ENCODE measurements around the gene MFSD2A. TPM values are rescaled to one million over a fixed set of nuclear protein-coding genes. Genes with fewer than 3 reads are reported as not detected.

The MFSD2A gene
- total RNA-seq, 1 experiment from 2014 or later = 8.0 TPM

DNA sequence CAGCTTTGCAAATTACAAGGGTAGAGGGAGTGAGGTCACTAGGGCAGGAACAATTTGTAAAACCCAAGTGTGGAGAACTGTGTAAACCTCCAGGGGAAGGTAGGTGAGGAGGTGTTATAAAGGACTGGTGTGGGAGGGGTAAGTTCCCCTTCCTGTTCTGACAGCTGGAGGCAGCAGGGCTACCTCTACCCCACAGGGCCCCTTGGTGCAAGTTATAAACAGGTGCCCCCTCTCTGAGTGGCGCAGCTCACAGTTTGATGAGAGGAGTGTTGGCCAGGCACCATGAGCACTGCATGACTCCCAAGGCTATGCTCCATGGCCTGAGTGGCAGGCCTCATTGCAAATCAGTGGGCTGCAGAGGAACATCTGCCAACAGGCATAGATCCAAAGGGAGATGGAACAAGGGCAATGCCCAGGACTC, 41.0 kb downstream of the MFSD2A start:
- ATAC-seq (no peak), DNase-seq (ENCODE audit: low read depth, low spot score) (no peak)
- H3K27ac ChIP-seq (ENCODE audit: low read depth, low read length) = no peak overlapping the region
- no peak overlapping the region for H3K4me2 ChIP-seq (ENCODE audit: low read length)
- no peaks in the 10 kb centered on the region for H3K4me1 ChIP-seq (ENCODE audit: control insufficient read depth in 1 of 2, insufficient read depth in 2 of 2, low read length in 2 of 2)
- POLR2A ChIA-PET = no interaction called here
- BruUV-seq (replicated peaks) = no TSS peak
- no peak overlapping the region for H2AFZ ChIP-seq (ENCODE audit: low read depth, low read length, poor library complexity, severe bottlenecking)
- H3K9me2 ChIP-seq (ENCODE audit: insufficient read depth) = no peaks in the 10 kb centered on the region
- no peak overlapping the region for H3K4me3 ChIP-seq (replicated peaks in 1 of 2; ENCODE audit: low read depth in 1 of 2, low read length in 2 of 2)
- H3K9ac ChIP-seq (ENCODE audit: low read length) = no peak overlapping the region
- no peaks in the 10 kb centered on the region for H3K27me3 ChIP-seq (ENCODE audit: insufficient read depth, low read length)
- H3K79me2 ChIP-seq (ENCODE audit: insufficient read depth, low read length) = no peaks in the 10 kb centered on the region
- H4K20me1 ChIP-seq (ENCODE audit: insufficient read depth) = no peaks in the 10 kb centered on the region
- RAD21 ChIA-PET (ENCODE audit: low non-redundant PET in 1 of 2, low total read pairs in 2 of 2, uncharacterized antibody in 2 of 2, unreplicated experiment in 2 of 2) = no interaction called here
- H3K36me3 ChIP-seq (ENCODE audit: control insufficient read depth in 1 of 2, insufficient read depth in 2 of 2, low read length in 2 of 2) = no peaks in the 10 kb centered on the region
- CTCF ChIA-PET = no interaction called here
- intact Hi-C loops (cut with micrococcal nuclease) = no loop called here
- H3K9me3 ChIP-seq (ENCODE audit: control insufficient read depth in 1 of 2, insufficient read depth in 1 of 2, low read depth in 1 of 2, low read length in 2 of 2) = no peaks in the 10 kb centered on the region
- TF ChIP-seq ZFX (IDR thresholded peaks at IDR 0.05) (0 out of 2 replicates have a peak, but pooled peaks have one; percentile 6), ZNF274 (IDR thresholded peaks at IDR 0.05; ENCODE audit: low read depth, low read length) (no peak)

DNA sequence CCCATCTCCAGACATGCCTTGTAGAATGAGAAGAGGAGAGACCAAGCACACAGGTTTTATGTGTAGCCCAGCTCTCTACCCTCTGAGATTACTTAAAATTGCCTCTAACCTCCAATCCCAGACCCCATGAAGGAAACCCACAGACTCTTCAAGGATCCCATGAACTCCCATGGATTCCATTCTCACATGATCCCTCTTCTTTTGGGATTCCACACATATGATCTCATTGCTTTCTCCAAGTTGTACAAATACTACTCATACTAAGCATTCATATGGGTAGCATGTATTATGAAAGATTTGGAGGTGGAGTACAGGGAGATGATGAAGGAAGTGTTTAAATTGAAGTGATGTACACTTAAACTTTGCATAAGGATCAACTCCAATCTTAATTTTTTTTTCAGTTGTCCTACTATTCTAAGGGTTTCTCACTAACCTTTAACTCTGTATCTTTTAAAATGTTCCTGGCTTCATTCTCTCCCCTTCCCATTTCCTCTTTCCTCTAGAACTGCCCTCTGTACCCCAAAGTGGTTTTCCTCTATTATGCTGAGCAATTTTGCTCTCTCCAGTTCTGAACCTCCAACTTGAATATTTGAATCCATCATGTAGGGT, 41.6 kb downstream of the MFSD2A start:
- no peaks in the 10 kb centered on the region for H3K79me2 ChIP-seq (ENCODE audit: insufficient read depth, low read length)
- H3K27me3 ChIP-seq (ENCODE audit: insufficient read depth, low read length) = no peaks in the 10 kb centered on the region
- H3K27ac ChIP-seq (ENCODE audit: low read depth, low read length) = no peak overlapping the region
- no TSS peak for BruUV-seq (replicated peaks)
- H3K4me3 ChIP-seq (replicated peaks in 1 of 2; ENCODE audit: low read depth in 1 of 2, low read length in 2 of 2) = no peak overlapping the region
- no peak for ATAC-seq
- ChIA-PET CTCF (no interaction called here), RAD21 (ENCODE audit: low non-redundant PET in 1 of 2, low total read pairs in 2 of 2, uncharacterized antibody in 2 of 2, unreplicated experiment in 2 of 2) (no interaction called here), POLR2A (no interaction called here)
- no peaks in the 10 kb centered on the region for H3K9me3 ChIP-seq (ENCODE audit: control insufficient read depth in 1 of 2, insufficient read depth in 1 of 2, low read depth in 1 of 2, low read length in 2 of 2)
- H2AFZ ChIP-seq (ENCODE audit: low read depth, low read length, poor library complexity, severe bottlenecking) = no peak overlapping the region
- H3K4me2 ChIP-seq (ENCODE audit: low read length) = no peak overlapping the region
- TF ChIP-seq ZFX (IDR thresholded peaks at IDR 0.05) = 0 out of 2 replicates have a peak, but pooled peaks have one; percentile 2
- TF ChIP-seq, protein P1, sequence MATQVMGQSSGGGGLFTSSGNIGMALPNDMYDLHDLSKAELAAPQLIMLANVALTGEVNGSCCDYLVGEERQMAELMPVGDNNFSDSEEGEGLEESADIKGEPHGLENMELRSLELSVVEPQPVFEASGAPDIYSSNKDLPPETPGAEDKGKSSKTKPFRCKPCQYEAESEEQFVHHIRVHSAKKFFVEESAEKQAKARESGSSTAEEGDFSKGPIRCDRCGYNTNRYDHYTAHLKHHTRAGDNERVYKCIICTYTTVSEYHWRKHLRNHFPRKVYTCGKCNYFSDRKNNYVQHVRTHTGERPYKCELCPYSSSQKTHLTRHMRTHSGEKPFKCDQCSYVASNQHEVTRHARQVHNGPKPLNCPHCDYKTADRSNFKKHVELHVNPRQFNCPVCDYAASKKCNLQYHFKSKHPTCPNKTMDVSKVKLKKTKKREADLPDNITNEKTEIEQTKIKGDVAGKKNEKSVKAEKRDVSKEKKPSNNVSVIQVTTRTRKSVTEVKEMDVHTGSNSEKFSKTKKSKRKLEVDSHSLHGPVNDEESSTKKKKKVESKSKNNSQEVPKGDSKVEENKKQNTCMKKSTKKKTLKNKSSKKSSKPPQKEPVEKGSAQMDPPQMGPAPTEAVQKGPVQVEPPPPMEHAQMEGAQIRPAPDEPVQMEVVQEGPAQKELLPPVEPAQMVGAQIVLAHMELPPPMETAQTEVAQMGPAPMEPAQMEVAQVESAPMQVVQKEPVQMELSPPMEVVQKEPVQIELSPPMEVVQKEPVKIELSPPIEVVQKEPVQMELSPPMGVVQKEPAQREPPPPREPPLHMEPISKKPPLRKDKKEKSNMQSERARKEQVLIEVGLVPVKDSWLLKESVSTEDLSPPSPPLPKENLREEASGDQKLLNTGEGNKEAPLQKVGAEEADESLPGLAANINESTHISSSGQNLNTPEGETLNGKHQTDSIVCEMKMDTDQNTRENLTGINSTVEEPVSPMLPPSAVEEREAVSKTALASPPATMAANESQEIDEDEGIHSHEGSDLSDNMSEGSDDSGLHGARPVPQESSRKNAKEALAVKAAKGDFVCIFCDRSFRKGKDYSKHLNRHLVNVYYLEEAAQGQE (IDR thresholded peaks at IDR 0.05; ENCODE audit: low read depth) = no peak
- TF ChIP-seq SP1 (IDR thresholded peaks at IDR 0.05; ENCODE audit: low read depth) = no peak
- no peak for TF ChIP-seq FOSL1 (IDR thresholded peaks at IDR 0.05; ENCODE audit: low read depth)
- no peak for TF ChIP-seq RAD21 (IDR thresholded peaks at IDR 0.05; ENCODE audit: low read depth)
- TF ChIP-seq CEBPB (IDR thresholded peaks at IDR 0.05; ENCODE audit: low read depth) = no peak
- no peaks in the 10 kb centered on the region for H3K36me3 ChIP-seq (ENCODE audit: control insufficient read depth in 1 of 2, insufficient read depth in 2 of 2, low read length in 2 of 2)
- no peak for DNase-seq (ENCODE audit: low read depth, low spot score)
- no peaks in the 10 kb centered on the region for H3K9me2 ChIP-seq (ENCODE audit: insufficient read depth)
- no peak overlapping the region for H3K9ac ChIP-seq (ENCODE audit: low read length)
- H4K20me1 ChIP-seq (ENCODE audit: insufficient read depth) = no peaks in the 10 kb centered on the region
- no peaks in the 10 kb centered on the region for H3K4me1 ChIP-seq (ENCODE audit: control insufficient read depth in 1 of 2, insufficient read depth in 2 of 2, low read length in 2 of 2)
- intact Hi-C loops (cut with micrococcal nuclease) = no loop called here
